Stimulated activated CD4-positive, alpha-beta T cell treated with anti-CD3 and anti-CD28 coated beads, TNF-alpha, amount 100 ng/mL, for 24 hours (primary cell): ENCODE measurements around the gene ACADS.

Source experiments
- DNase-seq, 3 experiments: peaks; one replicate each; pipeline ENCODE4 v3.0.0-alpha.2; 2020; ENCODE audit warnings: low read depth in 3 of 3

ACADS gene

GRCh38 chr12:120702637-120703036 lies 23.0 kb upstream of the ACADS start:
- no peak for DNase-seq

GRCh38 chr12:120703311-120703942 lies 22.2 kb upstream of the ACADS start:
- no peak for DNase-seq

- no peak for DNase-seq
Measured at GRCh38 chr12:120705618-120706017, 20.0 kb upstream of the ACADS start.

GRCh38 chr12:120706029-120706428 lies 19.6 kb upstream of the ACADS start:
- no peak for DNase-seq

GRCh38 chr12:120708651-120709050 lies 17.0 kb upstream of the ACADS start:
- DNase-seq = no peak

GRCh38 chr12:120710031-120710804 lies 15.4 kb upstream of the ACADS start, which contains the start of gene UNC119B:
Gene UNC119B, plus strand, starts transcription at chr12:120710458. Its CDS starts 17 bp downstream, at chr12:120710475.
- DNase-seq = peak; percentile 46 to 73 (median 67)

GRCh38 chr12:120710805-120711296 lies 14.8 kb upstream of the ACADS start:
- peak in 1 of 3 experiments; percentile 32 for DNase-seq

- no peak for DNase-seq
Measured at GRCh38 chr12:120711411-120711810, 14.2 kb upstream of the ACADS start.

- DNase-seq = no peak
Measured at GRCh38 chr12:120712610-120713009, 13.0 kb upstream of the ACADS start.

- DNase-seq = peak; percentile 49 to 78 (median 54)
Measured at GRCh38 chr12:120713861-120714482, 11.7 kb upstream of the ACADS start.

GRCh38 chr12:120718055-120718454 lies 7.6 kb upstream of the ACADS start:
- DNase-seq = no peak

- DNase-seq = no peak
Measured at GRCh38 chr12:120719072-120719471, 6.6 kb upstream of the ACADS start.

GRCh38 chr12:120719496-120720233 lies 6.0 kb upstream of the ACADS start:
- DNase-seq = no peak

GRCh38 chr12:120720234-120720986 lies 5.2 kb upstream of the ACADS start:
- no peak for DNase-seq

- DNase-seq = no peak
Measured at GRCh38 chr12:120720987-120721801, 4.4 kb upstream of the ACADS start.

- no peak for DNase-seq
Measured at GRCh38 chr12:120721866-120722265, 3.8 kb upstream of the ACADS start.

- no peak for DNase-seq
Measured at GRCh38 chr12:120722784-120723183, 2.8 kb upstream of the ACADS start.

- no peak for DNase-seq
Measured at GRCh38 chr12:120724720-120725119, 906 bp upstream of the ACADS start.

GRCh38 chr12:120725151-120725658 lies 421 bp upstream of the ACADS start:
- DNase-seq = no peak

- no peak for DNase-seq
Measured at GRCh38 chr12:120726510-120726793, 826 bp downstream of the ACADS start.
